Heart left ventricle (tissue), 13 donors: ENCODE measurements around the gene SLC6A7.

Experiments used
- CTCF ChIP-seq, 12 donors: fragments of 200-600 bp; sonication (generic) in 4 of 12; IDR thresholded peaks; one replicate each; pipeline versions ENCODE4 v1.5.0 to v1.8.0; 2018 to 2022; ENCODE audit warnings: antibody characterized with exemption in 12 of 12, mild to moderate bottlenecking in 5 of 12
- POLR2A ChIP-seq, 2 donors: fragments of 450-650 bp; IDR thresholded peaks; one replicate each; pipeline ENCODE4 v1.6.1; 2017; ENCODE audit warnings: antibody characterized with exemption in 2 of 2, mild to moderate bottlenecking in 2 of 2, moderate library complexity in 2 of 2
- donor health status: ischemic (EF 13 %, LVEDD 7.1; RV severe dilation, severe dysfunction).
- donor health status: DM: no; HTN: yes; CAD: no.
- donor health status: DM: no; HTN: no; CAD: no.
- donor health status: ischemic (EF 25% LVEDD 6.9; RV normal size, moderate dysfunction).
- donor health status: ischemic (EF 25% LVEDD 5.7; RV mildly dilated, moderate dysfunction).
- donor health status: ischemic (EF 35%, LVEDD 5.7; RV mildly dilated, moderate dysfunction).
- donor health status: nonischemic (EF 11% LVEDD 7.7; RV severe dilation, severe dysfunction).
- donor health status: DM: yes; HTN: yes; CAD: no.
- donor health status: PGD.
- donor health status: ischemic (EF 29% LVEDD 5.4; RV normal size, mild dysfunction).
- donor health status: nonischemic (EF 23%, LVEDD 6.1; RV moderate dilation, normal function).

GRCh38 chr5:150148117-150148927 is 41.5 kb upstream of the SLC6A7 start:
- TF ChIP-seq CTCF (IDR thresholded peaks at IDR 0.05) (no peak), POLR2A (IDR thresholded peaks at IDR 0.05) (no peak)
